SK-N-DZ (cell line): ENCODE results near the gene LYPLA2.
"Not testable (repeated sequence)": the region's sequence is repeated elsewhere in the genome, so short reads cannot be mapped to it uniquely, and the experiment has no call there.

ENCODE experiments used
- DNase-seq: peaks from one replicate; pipeline ENCODE4 v3.0.0-alpha.2; 2015; ENCODE audit warnings: low spot score

Gene LYPLA2

GRCh38 chr1:23777979-23778814 is 12.7 kb upstream of the LYPLA2 start, which contains the start of gene PITHD1:
Gene PITHD1, plus strand, starts transcription at chr1:23778418. Its CDS starts 98 bp downstream, at chr1:23778516.
- DNase-seq = peak; percentile 85

- DNase-seq = no peak
These were observed 11.0 kb upstream of the LYPLA2 start for GRCh38 chr1:23779826-23780371.

GRCh38 chr1:23783141-23783540 is 7.8 kb upstream of the LYPLA2 start:
- DNase-seq = not testable (repeated sequence)

- no peak for DNase-seq
These were observed 6.1 kb upstream of the LYPLA2 start for GRCh38 chr1:23784846-23785245.

- DNase-seq = no peak
These were observed 3.2 kb upstream of the LYPLA2 start for GRCh38 chr1:23787701-23788100.

- no peak for DNase-seq
These were observed 2.2 kb upstream of the LYPLA2 start for GRCh38 chr1:23788695-23789094.

GRCh38 chr1:23791516-23792047 is 637 bp downstream of the LYPLA2 start:
- DNase-seq = no peak

- DNase-seq = no peak
These were observed 1.4 kb downstream of the LYPLA2 start for GRCh38 chr1:23792151-23792945.

GRCh38 chr1:23793018-23793781 is 2.3 kb downstream of the LYPLA2 start:
- DNase-seq = no peak

GRCh38 chr1:23793861-23794731 is 3.2 kb downstream of the LYPLA2 start:
- DNase-seq = no peak

GRCh38 chr1:23794732-23795182 is 3.8 kb downstream of the LYPLA2 start:
- DNase-seq = not testable (repeated sequence)

GRCh38 chr1:23795676-23796465 is 4.9 kb downstream of the LYPLA2 start:
- DNase-seq = no peak

GRCh38 chr1:23796466-23797271 is 5.7 kb downstream of the LYPLA2 start:
- DNase-seq = no peak

- no peak for DNase-seq
These were observed 6.8 kb downstream of the LYPLA2 start for GRCh38 chr1:23797478-23798448.

- no peak for DNase-seq
These were observed 7.8 kb downstream of the LYPLA2 start for GRCh38 chr1:23798662-23799142.

GRCh38 chr1:23799255-23799569 is 8.3 kb downstream of the LYPLA2 start:
- DNase-seq = no peak
